ENCODE data around the gene PKM.
A peak's percentile ranks its signal among the peaks of the same experiment; 100 is the strongest.

Gene PKM

DNA sequence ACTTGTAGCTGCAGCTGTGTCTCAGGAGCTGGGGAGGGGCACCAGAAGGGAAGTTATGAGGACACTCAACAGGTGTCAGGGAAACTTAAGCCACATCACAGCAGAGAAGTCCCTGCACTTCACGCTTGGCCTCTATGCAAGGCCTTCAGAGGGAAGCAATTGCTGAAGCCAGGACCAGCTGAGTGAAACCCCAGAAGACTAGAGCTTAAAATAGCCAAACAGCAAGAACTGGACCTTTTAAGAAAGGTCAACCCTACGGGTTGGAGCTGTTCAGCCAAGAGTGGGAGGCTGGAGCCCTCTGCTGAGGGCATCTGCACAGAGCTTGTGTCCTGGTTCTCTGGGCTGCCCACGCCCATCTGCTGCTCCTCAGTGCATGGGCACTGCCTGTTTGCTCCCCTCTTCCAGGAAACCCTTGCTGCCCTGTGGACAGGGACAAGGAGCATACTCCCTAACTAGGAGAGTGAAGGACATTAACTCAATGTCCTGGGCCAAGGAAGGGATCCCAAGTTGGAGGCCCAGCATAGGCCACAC is 29.5 kb downstream of the PKM start:
- no peak overlapping the region for H3K4me3 Mint-ChIP-seq
- no peaks in the 10 kb centered on the region for H3K9me3 Mint-ChIP-seq
- peaks cover 6% of the 10 kb centered on the region for H3K4me1 Mint-ChIP-seq (ENCODE audit: low read depth)
- no peak for DNase-seq (ENCODE audit: low spot score)
- no peak overlapping the region for H3K27ac Mint-ChIP-seq
- H3K27me3 Mint-ChIP-seq (ENCODE audit: low read depth), result peaks cover 11% of the 10 kb centered on the region
- peaks cover 74% of the 10 kb centered on the region for H3K36me3 Mint-ChIP-seq (ENCODE audit: low read depth)

DNA sequence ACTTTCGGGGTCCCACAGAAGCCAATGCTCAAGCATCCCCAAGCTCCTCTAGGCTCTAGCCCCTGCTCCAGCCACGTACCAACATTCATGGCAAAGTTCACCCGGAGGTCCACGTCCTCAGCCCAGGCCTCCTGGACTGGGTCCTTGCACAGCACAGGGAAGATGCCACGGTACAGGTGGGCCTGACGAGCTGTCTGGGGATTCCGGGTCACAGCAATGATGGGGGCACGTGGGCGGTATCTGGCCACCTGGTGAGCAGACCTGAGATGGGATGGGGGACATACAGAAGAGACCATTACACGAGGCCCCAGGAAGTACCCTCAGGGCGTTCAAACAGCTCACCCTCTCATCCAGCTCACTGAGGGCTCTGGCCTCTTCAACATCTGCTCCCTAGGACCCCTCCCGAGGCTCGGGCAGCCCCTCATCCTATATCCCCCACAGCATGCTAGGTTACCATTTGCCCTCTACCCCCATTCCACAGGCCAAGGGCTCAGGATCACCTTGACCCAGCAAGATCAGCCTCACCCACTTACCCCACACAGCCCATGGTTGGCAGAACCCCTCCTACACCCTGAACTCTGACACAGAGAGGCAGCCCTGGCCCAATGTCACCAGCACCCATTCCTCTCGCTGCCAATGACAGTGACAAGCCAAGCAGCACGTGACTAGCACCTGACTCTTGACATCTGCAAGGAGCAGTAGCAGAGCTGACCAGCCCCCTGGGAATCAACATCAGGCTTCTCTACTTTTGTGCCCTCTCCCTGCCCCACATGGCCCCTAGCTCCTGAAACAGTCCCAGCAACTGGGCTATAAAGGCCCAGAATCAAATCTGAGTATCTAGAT is 30.4 kb downstream of the PKM start:
- peaks cover 66% of the 10 kb centered on the region for H3K36me3 Mint-ChIP-seq (ENCODE audit: low read depth)
- H3K4me3 Mint-ChIP-seq, result no peak overlapping the region
- no peak overlapping the region for H3K27ac Mint-ChIP-seq
- no peaks in the 10 kb centered on the region for H3K9me3 Mint-ChIP-seq
- peaks cover 6% of the 10 kb centered on the region for H3K4me1 Mint-ChIP-seq (ENCODE audit: low read depth)
- no peak for DNase-seq (ENCODE audit: low spot score)
- H3K27me3 Mint-ChIP-seq (ENCODE audit: low read depth), result peaks cover 17% of the 10 kb centered on the region

DNA sequence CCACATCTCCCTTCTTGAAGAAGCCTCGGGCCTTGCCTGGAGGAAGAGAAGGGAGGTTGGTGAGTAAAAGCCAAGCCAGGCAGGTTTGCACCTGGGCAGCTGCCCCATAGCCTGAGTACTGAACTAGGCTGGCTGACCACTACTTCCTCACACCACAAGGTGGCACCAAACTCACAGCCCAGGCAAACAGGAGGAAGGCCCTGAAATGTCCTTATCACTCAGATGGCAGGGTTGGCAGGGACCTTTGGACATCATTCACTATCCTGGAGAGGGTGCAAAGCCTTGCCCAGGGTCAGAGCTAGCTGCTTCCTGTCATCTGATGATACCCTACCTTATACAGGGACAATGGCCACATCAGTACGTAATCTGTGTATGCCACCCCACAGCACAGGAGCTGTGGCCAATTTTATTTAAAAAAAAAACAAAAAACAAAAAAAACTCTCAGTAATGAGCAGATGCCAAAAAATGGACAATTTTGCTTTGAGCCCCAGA is 31.2 kb downstream of the PKM start:
- DNase-seq (ENCODE audit: low spot score), result peak; percentile 58
- H3K27ac Mint-ChIP-seq, result no peak overlapping the region
- H3K27me3 Mint-ChIP-seq (ENCODE audit: low read depth), result peaks cover 17% of the 10 kb centered on the region
- peaks cover 58% of the 10 kb centered on the region for H3K36me3 Mint-ChIP-seq (ENCODE audit: low read depth)
- no peaks in the 10 kb centered on the region for H3K9me3 Mint-ChIP-seq
- H3K4me3 Mint-ChIP-seq, result no peak overlapping the region
- H3K4me1 Mint-ChIP-seq (ENCODE audit: low read depth), result peaks cover 6% of the 10 kb centered on the region

DNA sequence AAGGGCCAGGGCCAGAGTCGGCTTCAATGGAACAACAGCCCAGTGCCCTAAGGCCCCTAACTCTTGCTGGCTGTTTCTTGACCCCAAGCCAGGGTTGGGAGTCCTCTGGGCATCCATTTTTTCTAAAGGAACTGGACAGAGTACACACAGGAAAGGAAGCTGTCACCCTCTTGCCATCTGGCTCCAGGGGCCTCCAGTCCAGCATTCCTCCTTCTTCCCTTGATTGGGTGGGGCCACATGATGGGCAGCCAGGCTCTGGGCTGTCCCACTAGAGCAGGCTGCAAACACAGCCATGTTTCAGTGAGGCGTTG is 31.8 kb downstream of the PKM start:
- Mint-ChIP-seq H3K27ac (no peak overlapping the region), H3K27me3 (ENCODE audit: low read depth) (peaks cover 19% of the 10 kb centered on the region), H3K9me3 (no peaks in the 10 kb centered on the region), H3K36me3 (ENCODE audit: low read depth) (peaks cover 52% of the 10 kb centered on the region), H3K4me3 (no peak overlapping the region), H3K4me1 (ENCODE audit: low read depth) (peaks cover 6% of the 10 kb centered on the region)
- no peak for DNase-seq (ENCODE audit: low spot score)

DNA sequence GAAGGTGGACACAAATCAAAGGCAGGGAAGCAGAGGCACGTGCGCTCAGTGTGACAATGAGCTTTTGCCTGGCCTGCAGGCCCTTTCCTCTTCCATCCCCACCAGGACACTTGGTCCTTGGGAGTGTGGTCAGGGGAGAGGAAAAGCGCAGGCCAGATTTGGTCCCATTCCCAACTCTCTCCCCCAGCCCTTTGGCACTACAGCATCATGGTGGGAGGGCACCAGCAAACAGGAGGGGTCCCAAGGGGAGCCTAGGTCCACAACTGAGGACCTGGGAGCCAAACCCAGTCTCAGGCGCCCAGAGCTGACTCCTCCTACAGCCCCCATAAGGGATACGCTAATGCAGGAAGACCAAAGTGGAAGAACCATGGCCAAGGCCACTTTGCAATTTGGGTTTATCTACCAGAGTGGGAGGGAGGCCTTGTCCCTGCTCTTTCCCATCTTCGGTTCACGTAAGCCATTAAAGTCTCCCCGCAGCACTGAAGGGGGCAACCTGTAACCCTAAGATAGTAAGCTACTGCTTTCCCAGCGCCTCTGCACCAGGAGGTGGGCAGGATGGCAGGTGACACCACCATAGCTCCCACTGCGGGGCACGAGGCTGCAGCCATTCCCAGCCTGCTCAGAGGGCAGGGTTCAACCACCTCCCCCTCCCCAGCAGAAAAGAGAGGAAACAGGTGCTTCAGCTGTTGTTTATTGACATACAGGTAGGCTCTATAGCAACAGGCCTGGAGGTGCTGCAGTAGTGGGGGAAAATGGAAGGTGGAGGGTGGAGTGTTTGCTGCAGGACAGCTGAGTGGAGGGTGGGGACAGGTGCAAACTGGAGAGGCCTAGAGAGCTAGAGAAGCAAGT is 32.4 kb downstream of the PKM start:
- H3K9me3 Mint-ChIP-seq, result no peaks in the 10 kb centered on the region
- no peak overlapping the region for H3K27ac Mint-ChIP-seq
- DNase-seq (ENCODE audit: low spot score), result no peak
- H3K4me3 Mint-ChIP-seq, result peak overlapping the region; percentile 69
- H3K27me3 Mint-ChIP-seq (ENCODE audit: low read depth), result peaks cover 23% of the 10 kb centered on the region
- H3K36me3 Mint-ChIP-seq (ENCODE audit: low read depth), result peaks cover 50% of the 10 kb centered on the region
- H3K4me1 Mint-ChIP-seq (ENCODE audit: low read depth), result peaks cover 6% of the 10 kb centered on the region

DNA sequence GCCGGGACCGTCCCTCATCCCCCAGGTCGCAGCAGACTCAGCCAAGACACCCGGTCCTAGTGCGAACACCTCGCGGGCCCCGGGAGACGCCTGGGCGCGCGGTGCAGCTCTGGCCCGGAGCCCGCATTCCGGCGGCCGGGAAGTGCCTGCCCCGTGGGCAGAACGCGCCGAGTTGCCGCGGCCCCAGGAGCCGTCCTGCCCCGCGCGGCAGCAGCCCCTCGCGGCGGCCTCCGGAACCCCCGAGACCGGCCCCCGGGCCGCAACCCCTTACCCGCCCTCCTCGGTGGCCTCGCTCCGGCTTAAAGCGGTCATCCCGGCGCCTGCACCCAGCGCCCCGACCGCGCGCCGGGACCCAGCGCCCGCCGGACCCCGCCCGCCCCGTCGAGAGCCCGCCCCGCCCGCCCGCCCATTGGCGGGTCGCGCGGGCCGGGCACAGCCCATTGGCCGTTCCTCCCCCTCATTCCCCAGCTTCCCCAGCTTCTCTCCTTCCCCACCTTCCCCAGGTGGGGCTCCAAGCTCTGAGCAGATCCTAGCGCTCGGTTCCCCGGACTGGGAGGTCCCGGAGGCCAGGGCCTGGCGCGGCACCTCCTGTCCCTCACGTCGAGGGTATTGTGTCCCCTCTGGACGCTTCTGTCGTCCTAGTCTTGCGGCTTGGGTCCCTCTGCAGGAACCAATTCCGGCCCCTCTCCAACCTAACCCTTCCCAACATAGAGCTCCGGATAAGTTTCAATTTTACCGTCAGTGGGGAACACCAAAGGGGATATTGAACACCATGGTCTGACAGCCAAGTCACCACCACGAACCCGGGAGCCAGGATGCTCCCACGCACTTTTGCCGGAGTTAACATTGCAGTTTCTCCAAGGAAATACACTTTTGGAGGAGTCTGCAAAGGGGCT is 33.3 kb downstream of the PKM start, which contains the start of gene GRAMD2A:
TSS of gene GRAMD2A (minus strand) at position 328 of the 896 bp plus-strand sequence.
- Mint-ChIP-seq H3K9me3 (no peaks in the 10 kb centered on the region), H3K4me3 (peak within 1 kb of the TSS; percentile 69), H3K27ac (no peak within 1 kb of the TSS), H3K27me3 (ENCODE audit: low read depth) (peaks cover 23% of the 10 kb centered on the region), H3K4me1 (ENCODE audit: low read depth) (peaks cover 6% of the 10 kb centered on the region), H3K36me3 (ENCODE audit: low read depth) (peaks cover 42% of the 10 kb centered on the region)
- peak; percentile 23 for DNase-seq (ENCODE audit: low spot score)

DNA sequence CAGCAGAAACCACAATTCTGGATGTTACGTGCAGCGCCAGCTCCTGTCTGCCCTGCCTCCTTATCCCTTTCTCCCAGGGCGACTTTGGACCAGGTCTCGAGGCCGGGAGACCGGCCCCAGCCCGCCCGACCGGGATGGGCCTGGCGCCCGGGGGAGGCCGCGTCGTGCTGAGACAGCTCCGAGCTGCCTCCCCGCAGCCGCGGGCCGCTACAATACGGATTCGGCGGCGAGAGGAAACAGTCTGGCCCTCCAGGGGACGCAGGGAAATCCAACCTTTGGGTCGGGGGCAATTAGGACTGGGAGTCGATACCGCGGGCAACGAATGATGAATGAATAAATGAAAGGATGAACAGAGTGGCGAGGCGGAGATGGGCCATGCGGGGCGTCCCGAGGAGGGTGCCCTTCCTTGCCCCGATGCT is 33.9 kb downstream of the PKM start:
- Mint-ChIP-seq H3K27ac (no peak overlapping the region), H3K4me3 (no peak overlapping the region), H3K36me3 (ENCODE audit: low read depth) (peaks cover 40% of the 10 kb centered on the region), H3K9me3 (no peaks in the 10 kb centered on the region), H3K4me1 (ENCODE audit: low read depth) (peaks cover 6% of the 10 kb centered on the region), H3K27me3 (ENCODE audit: low read depth) (peaks cover 23% of the 10 kb centered on the region)
- no peak for DNase-seq (ENCODE audit: low spot score)

DNA sequence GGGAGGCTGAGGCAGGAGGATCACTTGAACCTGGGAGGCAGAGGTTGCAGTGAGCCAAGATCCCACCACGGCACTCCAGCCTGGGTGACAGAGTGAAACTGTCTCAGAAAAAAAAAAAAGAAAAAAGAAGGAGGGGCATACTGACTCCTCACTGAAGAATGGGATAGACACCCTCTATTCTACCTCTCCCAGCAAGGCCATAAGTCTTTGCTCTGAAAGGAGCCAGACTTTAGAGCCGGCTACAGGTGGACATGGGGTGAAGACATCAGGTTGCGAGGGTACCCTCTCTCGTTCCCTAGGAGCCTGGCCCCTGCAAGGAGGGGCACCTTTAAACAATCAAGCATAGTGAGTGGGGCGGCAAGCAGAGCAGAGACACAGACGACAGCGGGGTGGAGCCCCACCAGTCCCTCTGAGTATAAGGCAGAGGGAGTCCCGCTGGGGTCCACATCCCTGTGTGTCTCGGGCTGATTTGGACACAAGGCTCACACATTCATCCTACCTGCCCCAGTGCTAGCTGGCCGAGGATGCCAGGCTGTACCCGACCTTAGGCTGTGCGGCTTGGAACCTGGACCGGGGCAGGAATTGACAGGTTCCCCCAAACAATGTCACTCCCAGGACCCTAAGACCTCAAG is 34.5 kb downstream of the PKM start:
- H3K4me1 Mint-ChIP-seq (ENCODE audit: low read depth), result peaks cover 6% of the 10 kb centered on the region
- peaks cover 26% of the 10 kb centered on the region for H3K27me3 Mint-ChIP-seq (ENCODE audit: low read depth)
- H3K27ac Mint-ChIP-seq, result no peak overlapping the region

DNA sequence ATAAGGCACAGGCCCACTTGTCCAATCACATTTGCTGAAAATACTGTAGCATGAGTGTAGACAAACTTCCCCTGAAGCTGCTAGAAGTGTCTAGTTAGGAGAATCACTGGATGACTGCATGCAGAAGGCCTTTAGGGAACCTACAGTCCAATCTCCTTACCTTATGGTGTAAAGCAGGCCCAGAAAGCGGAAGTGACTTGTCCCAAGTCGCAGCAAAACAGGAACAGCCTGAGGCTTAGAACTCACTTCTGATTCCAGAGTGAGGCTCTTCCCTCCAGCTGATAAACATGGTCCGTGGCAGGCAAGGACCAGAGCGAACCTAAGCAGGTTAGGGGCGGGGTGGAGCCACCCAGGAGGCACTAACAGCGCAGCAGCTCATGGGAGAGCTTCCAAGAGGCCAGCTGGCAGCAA is 35.9 kb downstream of the PKM start:
- H3K9me3 Mint-ChIP-seq, result no peaks in the 10 kb centered on the region
- DNase-seq (ENCODE audit: low spot score), result no peak
- H3K4me1 Mint-ChIP-seq (ENCODE audit: low read depth), result peaks cover 6% of the 10 kb centered on the region
- H3K27me3 Mint-ChIP-seq (ENCODE audit: low read depth), result peaks cover 32% of the 10 kb centered on the region
- H3K4me3 Mint-ChIP-seq, result no peak overlapping the region
- no peak overlapping the region for H3K27ac Mint-ChIP-seq
- peaks cover 24% of the 10 kb centered on the region for H3K36me3 Mint-ChIP-seq (ENCODE audit: low read depth)

More for the DNA sequence above, 34.5 kb downstream of the PKM start:
- H3K9me3 Mint-ChIP-seq, result no peaks in the 10 kb centered on the region
- peaks cover 37% of the 10 kb centered on the region for H3K36me3 Mint-ChIP-seq (ENCODE audit: low read depth)
- H3K4me3 Mint-ChIP-seq, result no peak overlapping the region
- no peak for DNase-seq (ENCODE audit: low spot score)

DNA sequence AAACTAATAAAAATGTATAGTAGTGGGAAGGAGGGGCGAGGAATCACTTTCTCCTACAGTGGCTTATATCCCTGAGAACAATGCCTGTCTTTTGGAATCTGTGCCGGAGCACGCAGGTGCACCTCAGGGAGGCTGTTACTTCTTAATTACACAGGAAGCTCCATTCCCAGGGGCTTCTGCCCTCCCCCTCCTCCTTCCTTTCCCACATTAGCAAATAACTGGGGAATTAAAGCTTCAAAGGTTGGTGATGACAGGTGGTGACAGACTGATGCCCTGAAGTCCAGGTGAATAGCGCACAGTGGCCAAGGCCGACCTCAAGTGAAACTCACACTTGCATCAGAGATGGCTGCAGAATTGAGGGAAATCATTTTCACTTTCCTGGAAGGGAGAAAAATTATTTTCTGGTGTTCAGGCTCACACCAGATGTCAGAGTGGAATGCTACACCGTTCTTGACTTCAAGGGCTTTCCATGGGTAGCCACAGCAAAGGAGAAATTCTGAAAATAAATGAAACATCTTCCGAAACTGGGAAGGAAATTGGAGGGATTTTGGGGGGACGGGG is 37.1 kb downstream of the PKM start:
- DNase-seq (ENCODE audit: low spot score), result no peak
- Mint-ChIP-seq H3K4me3 (no peak overlapping the region), H3K27me3 (ENCODE audit: low read depth) (peaks cover 37% of the 10 kb centered on the region), H3K36me3 (ENCODE audit: low read depth) (peaks cover 12% of the 10 kb centered on the region), H3K27ac (no peak overlapping the region), H3K4me1 (ENCODE audit: low read depth) (peaks cover 6% of the 10 kb centered on the region), H3K9me3 (no peaks in the 10 kb centered on the region)

DNA sequence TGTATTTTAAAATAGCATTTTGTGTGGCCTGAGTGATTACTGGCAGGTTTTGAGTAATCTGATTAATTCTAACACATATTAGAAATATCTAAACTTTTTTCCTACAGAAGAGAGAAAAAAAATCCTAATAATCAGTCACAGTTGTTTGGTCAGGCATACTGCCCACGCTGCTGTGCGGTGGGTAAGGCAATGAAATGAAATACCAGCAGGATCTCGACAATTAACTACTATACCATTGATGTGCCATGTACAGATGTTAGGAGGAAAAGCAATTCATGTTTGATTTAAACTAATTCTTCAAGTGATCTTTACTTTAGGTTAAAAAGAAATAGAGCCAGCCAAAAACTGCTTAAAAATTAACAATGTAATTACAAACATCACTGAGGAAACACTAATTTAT is 38.6 kb downstream of the PKM start:
- H3K27ac Mint-ChIP-seq, result no peak overlapping the region
- H3K9me3 Mint-ChIP-seq, result no peaks in the 10 kb centered on the region
- H3K27me3 Mint-ChIP-seq (ENCODE audit: low read depth), result peaks cover 35% of the 10 kb centered on the region
- H3K36me3 Mint-ChIP-seq (ENCODE audit: low read depth), result no peaks in the 10 kb centered on the region
- no peak for DNase-seq (ENCODE audit: low spot score)
- H3K4me1 Mint-ChIP-seq (ENCODE audit: low read depth), result peaks cover 2% of the 10 kb centered on the region
- H3K4me3 Mint-ChIP-seq, result no peak overlapping the region

DNA sequence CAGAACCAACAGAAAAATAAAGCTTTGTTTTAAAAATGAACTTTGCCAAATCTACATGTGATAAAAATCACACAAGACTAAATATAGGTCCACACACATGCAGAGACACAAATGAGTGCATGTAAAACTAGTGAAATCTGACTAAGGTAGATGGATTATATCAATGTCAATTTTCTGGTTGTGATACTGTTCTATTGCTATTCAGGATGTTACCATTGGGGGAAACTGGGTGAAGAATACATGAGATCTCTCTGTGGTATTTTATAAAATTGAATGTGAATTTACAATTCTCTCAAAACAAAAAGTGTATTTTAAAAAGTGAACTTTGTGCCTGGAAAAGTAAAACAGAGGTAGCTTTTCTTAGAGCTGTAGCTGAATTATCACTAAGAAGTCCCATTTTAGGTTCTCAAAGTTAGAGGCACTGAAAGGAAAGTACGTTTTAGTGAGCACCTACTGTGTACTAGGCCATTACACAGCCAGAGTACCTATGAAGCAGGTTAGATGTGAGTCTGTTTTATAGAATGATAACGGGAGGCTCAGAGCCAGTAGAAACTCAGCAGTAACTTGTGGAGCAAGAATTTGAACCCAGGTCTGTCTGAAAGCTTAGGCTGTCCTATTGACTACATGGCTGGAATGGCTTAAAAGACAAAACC is 41.6 kb downstream of the PKM start:
- Mint-ChIP-seq H3K27ac (no peak overlapping the region), H3K9me3 (no peaks in the 10 kb centered on the region), H3K27me3 (ENCODE audit: low read depth) (peaks cover 40% of the 10 kb centered on the region), H3K4me3 (no peak overlapping the region), H3K4me1 (ENCODE audit: low read depth) (peaks cover 2% of the 10 kb centered on the region), H3K36me3 (ENCODE audit: low read depth) (no peaks in the 10 kb centered on the region)
- no peak for DNase-seq (ENCODE audit: low spot score)

Measured in T-helper 2 cell treated with Interferon-gamma antibody and Interleukin-4, amounts not matched to agents 5 μg/mL and 100 μg/mL, for 36 hours (primary cell).